NCI-H774 (cell line): ENCODE measurements around the gene ADAMTS19.

Experiments
- DNase-seq: peaks from one replicate; lab custom pipeline; 2025; lab: John Stamatoyannopoulos, UW

The ADAMTS19 gene

GRCh38 chr5:129465776-129466344 is 5.8 kb downstream of the ADAMTS19 start:
- no peak for DNase-seq

- no peak for DNase-seq
Observed at GRCh38 chr5:129474544-129474943, 14.4 kb downstream of the ADAMTS19 start.

- no peak for DNase-seq
Observed at GRCh38 chr5:129476751-129477150, 16.7 kb downstream of the ADAMTS19 start.

GRCh38 chr5:129477532-129477931 is 17.4 kb downstream of the ADAMTS19 start:
- no peak for DNase-seq

GRCh38 chr5:129481161-129481560 is 21.1 kb downstream of the ADAMTS19 start:
- no peak for DNase-seq

- DNase-seq: no peak
Observed at GRCh38 chr5:129496421-129496820, 36.3 kb downstream of the ADAMTS19 start.

- no peak for DNase-seq
Observed at GRCh38 chr5:129496864-129497595, 36.9 kb downstream of the ADAMTS19 start.

- no peak for DNase-seq
Observed at GRCh38 chr5:129499208-129499852, 39.2 kb downstream of the ADAMTS19 start.

- DNase-seq: no peak
Observed at GRCh38 chr5:129500101-129500500, 40.0 kb downstream of the ADAMTS19 start.

- no peak for DNase-seq
Observed at GRCh38 chr5:129506086-129506485, 46.0 kb downstream of the ADAMTS19 start.

GRCh38 chr5:129506950-129507349 is 46.9 kb downstream of the ADAMTS19 start:
- DNase-seq: no peak

GRCh38 chr5:129507527-129507926 is 47.4 kb downstream of the ADAMTS19 start:
- no peak for DNase-seq

GRCh38 chr5:129508606-129509005 is 48.5 kb downstream of the ADAMTS19 start:
- no peak for DNase-seq

GRCh38 chr5:129509363-129509975 is 49.4 kb downstream of the ADAMTS19 start:
- DNase-seq: no peak

- DNase-seq: no peak
Observed at GRCh38 chr5:129511291-129511690, 51.2 kb downstream of the ADAMTS19 start.

- DNase-seq: no peak
Observed at GRCh38 chr5:129541051-129541450, 81.0 kb downstream of the ADAMTS19 start.

GRCh38 chr5:129541648-129542251 is 81.7 kb downstream of the ADAMTS19 start:
- no peak for DNase-seq

- no peak for DNase-seq
Observed at GRCh38 chr5:129547137-129547536, 87.0 kb downstream of the ADAMTS19 start.

GRCh38 chr5:129554134-129554904 is 94.2 kb downstream of the ADAMTS19 start:
- no peak for DNase-seq

- DNase-seq: no peak
Observed at GRCh38 chr5:129563585-129563984, 103.5 kb downstream of the ADAMTS19 start.

GRCh38 chr5:129569295-129569694 is 109.2 kb downstream of the ADAMTS19 start:
- no peak for DNase-seq

GRCh38 chr5:129572060-129572459 is 112.0 kb downstream of the ADAMTS19 start:
- no peak for DNase-seq
